HepG2 (cell line): ENCODE measurements around the gene ALKBH2. TPM values are rescaled to one million over a fixed set of nuclear protein-coding genes. Genes with fewer than 3 reads are reported as not detected.

Experiments used
- CHD2 ChIP-seq: IDR thresholded peaks from 2 replicates; pipeline ENCODE4 v1.6.1; 2011; ENCODE audit warnings: low read depth, low read length, improper control_type of control experiment
- DZIP1 ChIP-seq: sonication (generic); formaldehyde crosslinking; IDR thresholded peaks from 2 replicates; pipeline ENCODE4 v1.5.0; 2020; ENCODE audit warnings: mild to moderate bottlenecking, missing genetic modification reagents
- FOXK2 ChIP-seq: fragments of 450-650 bp; IDR thresholded peaks from 2 replicates; pipeline ENCODE4 v1.6.1; 2016
- FOXP4 ChIP-seq: sonication (generic); formaldehyde crosslinking; IDR thresholded peaks from 2 replicates; pipeline ENCODE4 v1.4.0; 2020; ENCODE audit warnings: missing genetic modification reagents
- HNF1B ChIP-seq: sonication (generic); formaldehyde crosslinking; IDR thresholded peaks from 2 replicates; pipeline ENCODE4 v1.5.1; 2020; ENCODE audit warnings: mild to moderate bottlenecking, moderate library complexity, missing genetic modification reagents
- HOXA3 ChIP-seq: sonication (generic); formaldehyde crosslinking; IDR thresholded peaks from 2 replicates; pipeline ENCODE4 v1.5.0; 2020; ENCODE audit warnings: missing genetic modification reagents
- KDM3A ChIP-seq: IDR thresholded peaks from 2 replicates; pipeline ENCODE4 v1.6.1; 2018; ENCODE audit warnings: low read depth, missing compliant biosample characterization
- MAF1 ChIP-seq: sonication (generic); formaldehyde crosslinking; IDR thresholded peaks from 2 replicates; pipeline ENCODE4 v1.5.0; 2020; ENCODE audit warnings: missing genetic modification reagents, borderline replicate concordance
- NFE2 ChIP-seq: sonication (generic); formaldehyde crosslinking; IDR thresholded peaks from 2 replicates; pipeline ENCODE4 v1.4.0; 2020; ENCODE audit warnings: missing genetic modification reagents
- NFRKB ChIP-seq: fragments of 450-650 bp; IDR thresholded peaks from 2 replicates; pipeline ENCODE4 v1.6.1; 2017
- NR2F2 ChIP-seq: IDR thresholded peaks from 2 replicates; pipeline ENCODE4 v1.6.1; 2012; ENCODE audit warnings: low read depth, inconsistent platforms, borderline replicate concordance
- PREB ChIP-seq: sonication (generic); formaldehyde crosslinking; IDR thresholded peaks from 2 replicates; pipeline ENCODE4 v1.4.0; 2020; ENCODE audit warnings: missing genetic modification reagents
- STAG1 ChIP-seq: sonication (generic); formaldehyde crosslinking; IDR thresholded peaks from 2 replicates; pipeline ENCODE4 v1.4.0; 2020; ENCODE audit warnings: missing genetic modification reagents
- TFAP4 ChIP-seq: sonication (generic); IDR thresholded peaks from 2 replicates; pipeline ENCODE4 v1.6.1; 2016; ENCODE audit warnings: low read depth, borderline replicate concordance
- ZBTB37 ChIP-seq: sonication (generic); formaldehyde crosslinking; IDR thresholded peaks from 2 replicates; pipeline ENCODE4 v1.4.0; 2020; ENCODE audit warnings: mild to moderate bottlenecking, missing genetic modification reagents
- ZMYM2 ChIP-seq: sonication (generic); formaldehyde crosslinking; IDR thresholded peaks from 2 replicates; pipeline ENCODE4 v1.8.0; 2022; ENCODE audit warnings: mild to moderate bottlenecking, missing genetic modification reagents
- ZNF256 ChIP-seq: sonication (generic); formaldehyde crosslinking; conservative IDR thresholded peaks from 2 replicates; pipeline ENCODE4 v1.4.0; 2020; ENCODE audit warnings: missing genetic modification reagents
- ZNF567 ChIP-seq: sonication (generic); formaldehyde crosslinking; IDR thresholded peaks from 2 replicates; pipeline ENCODE4 v1.8.1; 2023; ENCODE audit warnings: mild to moderate bottlenecking, missing genetic modification reagents, borderline replicate concordance
- ZNF773 ChIP-seq: sonication (generic); formaldehyde crosslinking; IDR thresholded peaks from 2 replicates; pipeline ENCODE4 v1.4.0; 2020; ENCODE audit warnings: missing genetic modification reagents, borderline replicate concordance
- ZNF777 ChIP-seq: sonication (generic); formaldehyde crosslinking; IDR thresholded peaks from 2 replicates; pipeline ENCODE4 v1.4.0; 2020; ENCODE audit warnings: missing genetic modification reagents
- ZNF879 ChIP-seq: sonication (generic); formaldehyde crosslinking; IDR thresholded peaks from 2 replicates; pipeline ENCODE4 v1.8.1; 2023; ENCODE audit warnings: missing genetic modification reagents
- polyA plus RNA-seq, 8 experiments: library from polyadenylated mRNA; depleted of rRNA in 3 of 8; stranded (reverse) in 7 of 8; unstranded in 1 of 8; fragments of >200 nt; fragmentation: Illumina TruSeq in 4 of 8; extraction: Trizol in 4 of 8; gene quantifications; 2 replicates each; pipeline versions ENCODE4 v1.2.1 to v1.2.3, GENCODE V29; 2011 to 2016; ENCODE audit warnings: low read depth in 4 of 8, missing spikeins in 1 of 8, mixed read lengths in 1 of 8; ENCODE audit not compliant: insufficient read depth in 1 of 8
- total RNA-seq, 5 experiments: library from RNA; depleted of rRNA; stranded (reverse); fragments of >200 nt; fragmentation: Illumina TruSeq; extraction: Trizol; gene quantifications; 2 replicates each; pipeline ENCODE4 v1.2.3, GENCODE V29; 2016; ENCODE audit warnings: low read depth in 1 of 5

The ALKBH2 gene
- total and polyA plus RNA-seq, 2 of the 13 experiments (the other 11 are each of a cell fraction or from before 2014, with no cell fraction given), result 21.0 to 40.5 TPM

GRCh38 chr12:109097435-109098182 lies 4.3 kb upstream of the ALKBH2 start, which contains the start of gene UNG (continued):
- TF ChIP-seq PREB (no peak), NFRKB (no peak), TFAP4 (no peak), ZMYM2 (CRISPR knock-in tag) (0 out of 2 replicates have a peak, but pooled peaks have one; percentile 18), CHD2 (peak; percentile 45; the same call in 1 of the 2 replicates), STAG1 (CRISPR knock-in tag) (no peak), ZNF879 (CRISPR knock-in tag) (no peak), KDM3A (no peak), NFE2 (CRISPR knock-in tag) (no peak), HNF1B (peak; percentile 49), ZNF777 (CRISPR knock-in tag) (no peak; the same call in 1 of the 2 replicates), DZIP1 (CRISPR knock-in tag) (no peak), MAF1 (CRISPR knock-in tag) (no peak), ZBTB37 (no peak; the same call in 1 of the 2 replicates), ZNF567 (CRISPR knock-in tag) (no peak), ZNF256 (no peak), FOXK2 (peak; percentile 66; the same call in 1 of the 2 replicates), NR2F2 (no peak), FOXP4 (CRISPR knock-in tag) (no peak), ZNF773 (CRISPR knock-in tag) (peak; percentile 32; the same call in 1 of the 2 replicates), HOXA3 (CRISPR knock-in tag) (no peak; the same call in 1 of the 2 replicates)
